GM23248 (cell line): ENCODE results near the gene KIAA1614.

Experiments
- EZH2 ChIP-seq: fragments of 200-600 bp; sonication (generic); IDR thresholded peaks from 2 replicates; pipeline ENCODE4 v1.6.1; 2018; ENCODE audit warnings: antibody characterized with exemption, mild to moderate bottlenecking; ENCODE audit not compliant: insufficient read depth, poor library complexity, severe bottlenecking
- EZH2phosphoT487 ChIP-seq: fragments of 200-600 bp; sonication (generic); IDR thresholded peaks from 2 replicates; pipeline ENCODE4 v1.6.1; 2018; ENCODE audit warnings: antibody characterized with exemption, moderate library complexity, mild to moderate bottlenecking, low read depth; ENCODE audit not compliant: insufficient read depth

- TF ChIP-seq EZH2 (no peak), EZH2phosphoT487 (no peak)
These were observed 13.4 kb upstream of the KIAA1614 start for GRCh38 chr1:180899262-180899661.
